CD4-positive, alpha-beta T cell treated with Interleukin-10 for 1 hour (primary cell): ENCODE data around the gene RHAG.

Source experiments
- DNase-seq: peaks from one replicate; pipeline ENCODE4 v3.0.0-alpha.2; 2020

Gene RHAG

GRCh38 chr6:49563006-49563886, 73.4 kb downstream of the RHAG start:
- no peak for DNase-seq

GRCh38 chr6:49558238-49558637, 78.4 kb downstream of the RHAG start:
- DNase-seq = no peak

DNA sequence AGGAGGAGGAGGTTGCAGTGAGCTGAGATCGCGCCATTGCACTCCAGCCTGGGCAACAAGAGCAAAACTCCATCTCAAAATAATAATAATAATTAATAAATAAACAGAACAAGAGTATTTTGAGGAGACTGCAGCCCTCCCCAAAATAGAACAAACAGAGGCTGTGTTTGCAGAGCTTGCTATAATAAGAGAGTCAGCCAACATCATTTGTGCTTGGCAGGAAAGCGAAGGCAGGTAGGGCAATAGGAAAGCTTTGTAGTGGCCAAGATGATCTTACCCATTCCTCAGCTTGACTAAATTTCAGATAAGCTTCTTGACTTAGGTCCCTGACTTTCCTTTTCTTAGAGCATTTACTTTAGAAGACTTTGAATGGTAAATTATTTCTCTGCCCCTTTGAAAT, 79.5 kb downstream of the RHAG start:
- DNase-seq = no peak

- no peak for DNase-seq
Measured at GRCh38 chr6:49556429-49556837, 80.2 kb downstream of the RHAG start.

DNA sequence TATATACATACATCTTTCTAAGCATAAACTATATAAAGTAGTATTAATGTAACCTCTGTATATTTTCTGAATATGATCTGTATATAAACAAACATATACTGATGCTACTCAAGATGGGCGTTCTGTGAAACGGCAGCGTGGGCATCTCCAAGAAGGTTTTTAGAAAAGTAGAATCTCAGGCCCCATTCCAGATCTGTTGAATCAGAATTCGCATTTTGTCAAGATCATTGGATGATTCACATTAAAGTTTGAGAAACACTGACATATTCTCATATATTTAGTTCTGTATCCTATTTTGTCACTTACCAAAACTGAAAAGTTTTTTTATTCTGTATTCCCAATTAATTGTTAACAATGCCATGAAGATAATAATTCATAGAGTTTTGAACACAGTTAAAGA, 80.7 kb downstream of the RHAG start:
- DNase-seq = no peak
